HG03575 (cell line): ENCODE results near the gene VAV3.
"Not testable (repeated sequence)": the region's sequence is repeated elsewhere in the genome, so short reads cannot be mapped to it uniquely, and the experiment has no call there.

Source experiments
- ATAC-seq: cut with Tn5 transposase; IDR thresholded peaks from one replicate; pipeline ENCODE4 v1.9.1; 2021; ENCODE audit not compliant: unreplicated experiment, insufficient number of reproducible peaks, low FRiP score; ENCODE audit errors: extremely low read depth

Gene VAV3

GRCh38 chr1:107965110-107965991 is at the start of gene VAV3:
Gene VAV3 (minus strand): TSS chr1:107965180. CDS start chr1:107964869, 311 bp downstream.
- ATAC-seq: no peak

- no peak for ATAC-seq
These were observed 47.6 kb upstream of the VAV3 start for GRCh38 chr1:108012553-108012952.

- no peak for ATAC-seq
These were observed 46.3 kb upstream of the VAV3 start for GRCh38 chr1:108011295-108011694.

- no peak for ATAC-seq
These were observed 45.6 kb upstream of the VAV3 start for GRCh38 chr1:108010581-108010980.

DNA sequence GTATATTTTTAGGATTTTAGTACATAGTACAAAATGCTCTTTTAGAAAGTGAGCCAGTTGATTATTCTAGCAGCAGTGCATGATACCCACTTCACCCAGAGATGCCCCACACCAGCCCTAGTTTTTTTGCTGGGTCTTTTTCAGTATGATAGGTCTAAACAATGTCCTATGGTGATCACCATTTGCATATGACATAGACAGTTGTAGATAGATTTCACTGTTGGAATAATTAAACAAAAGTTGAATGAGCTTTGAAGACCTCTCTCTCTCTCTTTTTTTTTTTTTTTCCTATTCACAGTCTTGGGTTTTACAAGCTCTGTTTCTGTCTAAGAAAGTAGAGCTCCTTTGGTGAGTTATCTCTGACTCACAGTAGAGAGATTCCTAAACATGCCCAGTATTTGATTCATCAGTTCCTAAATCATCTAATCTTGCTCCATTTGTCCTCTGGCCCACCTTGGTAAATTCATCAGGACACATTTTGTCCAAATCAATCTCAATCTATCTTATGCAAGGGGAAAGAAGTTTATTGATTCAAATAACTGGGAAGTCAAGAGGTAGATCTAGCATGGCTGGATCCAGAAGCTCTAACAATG is 44.7 kb upstream of the VAV3 start:
- ATAC-seq: no peak

- no peak for ATAC-seq
These were observed 42.6 kb upstream of the VAV3 start for GRCh38 chr1:108007531-108007930.

DNA sequence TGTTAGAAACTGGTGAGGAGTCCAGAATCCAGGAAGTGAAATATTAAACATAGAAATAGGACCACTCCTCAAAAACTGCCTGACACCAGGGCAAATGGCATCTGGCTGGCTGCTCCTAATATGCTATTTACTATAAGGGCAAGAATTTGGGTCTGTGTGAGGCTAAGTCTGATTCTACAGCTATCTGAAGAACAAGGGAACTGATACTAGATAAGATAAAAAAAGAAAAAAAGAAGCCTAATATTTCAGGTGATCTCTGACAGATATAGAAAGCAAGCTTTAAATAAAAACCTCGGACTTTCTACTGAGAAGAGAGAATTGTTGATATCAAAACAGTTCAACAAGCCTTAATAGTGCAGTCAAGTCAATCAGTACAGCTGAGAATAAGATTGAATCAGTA is 42.1 kb upstream of the VAV3 start:
- ATAC-seq: no peak

GRCh38 chr1:108004919-108005318 is 39.9 kb upstream of the VAV3 start:
- ATAC-seq: not testable (repeated sequence)

GRCh38 chr1:108000620-108001111 is 35.7 kb upstream of the VAV3 start:
- no peak for ATAC-seq

- ATAC-seq: no peak
These were observed 35.2 kb upstream of the VAV3 start for GRCh38 chr1:108000184-108000583.

- ATAC-seq: no peak
These were observed 32.9 kb upstream of the VAV3 start for GRCh38 chr1:107997866-107998265.

DNA sequence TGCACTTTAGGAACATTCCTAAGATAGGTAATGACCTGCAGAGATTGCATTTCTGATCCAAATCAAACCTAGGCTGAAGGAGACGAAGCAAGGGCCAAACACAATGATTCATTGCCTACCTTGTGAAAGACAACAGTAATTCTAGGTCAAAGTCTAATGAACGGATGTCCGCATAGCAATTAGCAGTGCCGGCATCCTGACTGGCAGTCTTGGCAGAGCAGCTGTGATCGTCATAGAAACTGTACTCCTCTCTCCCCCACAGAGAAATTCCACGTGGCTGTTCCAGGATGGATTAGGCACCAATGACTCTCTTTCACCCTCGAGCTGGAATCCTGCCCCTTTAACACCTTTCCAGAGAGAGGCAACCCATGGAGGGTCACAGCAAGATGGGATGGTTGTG is 28.9 kb upstream of the VAV3 start:
- ATAC-seq: no peak

DNA sequence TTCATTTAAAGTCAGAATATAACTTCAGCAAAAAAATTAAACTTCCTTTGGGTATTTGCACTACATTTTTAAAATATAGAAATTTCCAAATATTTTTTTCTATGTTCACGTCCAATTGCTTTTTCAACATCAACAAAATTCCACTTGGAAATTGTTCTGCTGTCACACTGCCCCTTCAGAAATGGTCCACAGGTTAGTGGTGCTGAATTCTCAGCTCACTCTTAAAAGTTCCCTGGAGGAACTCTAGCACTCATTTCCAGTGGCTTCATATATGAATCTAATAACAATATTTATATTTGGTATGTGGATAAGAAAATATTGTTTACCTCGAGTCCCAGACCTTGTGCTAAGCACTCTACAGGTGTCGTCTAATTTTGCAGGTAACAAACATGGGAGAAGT is 27.4 kb upstream of the VAV3 start:
- ATAC-seq: no peak

GRCh38 chr1:107991371-107992066 is 26.5 kb upstream of the VAV3 start:
- ATAC-seq: no peak

DNA sequence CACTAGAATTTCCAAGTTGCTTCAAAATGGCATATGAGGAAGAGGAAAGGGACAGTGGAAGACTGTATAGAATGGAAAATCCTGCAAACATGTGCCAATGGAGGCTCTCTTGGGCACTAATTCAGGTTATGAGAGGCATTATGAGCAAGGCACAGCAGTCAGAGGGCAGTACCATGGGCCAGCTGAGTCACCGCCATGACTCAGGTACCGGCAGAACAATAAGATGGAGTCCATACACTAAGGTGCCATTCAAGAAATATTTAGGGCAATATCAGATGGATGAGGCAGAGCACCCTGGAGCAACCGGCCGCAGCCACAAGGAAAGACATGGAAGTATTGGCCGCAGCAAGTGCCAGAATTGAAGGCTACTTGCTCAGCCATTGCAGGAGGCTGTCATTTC is 25.6 kb upstream of the VAV3 start:
- ATAC-seq: no peak

GRCh38 chr1:107981277-107981676 is 16.3 kb upstream of the VAV3 start:
- ATAC-seq: no peak

- ATAC-seq: no peak
These were observed 14.9 kb upstream of the VAV3 start for GRCh38 chr1:107979926-107980325.

DNA sequence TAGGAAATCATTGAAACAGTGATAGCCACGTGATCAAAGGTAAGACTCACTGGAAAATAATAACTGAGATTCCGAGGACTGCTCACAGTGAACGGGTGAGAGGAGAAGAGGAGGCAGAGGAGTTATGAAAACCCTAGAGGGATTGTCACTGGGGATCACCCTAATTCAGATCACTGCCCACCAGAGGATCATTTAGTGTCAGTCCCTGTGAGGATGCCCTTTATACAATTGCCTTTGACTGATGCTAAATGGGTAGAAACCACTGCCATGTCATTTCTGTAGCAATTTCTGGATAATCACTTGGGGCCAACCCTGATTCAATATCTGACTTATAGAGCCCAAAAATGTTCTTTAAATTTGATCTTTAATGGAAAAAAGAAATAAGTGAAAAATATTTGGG is 14.1 kb upstream of the VAV3 start:
- no peak for ATAC-seq

GRCh38 chr1:107976836-107977235 is 11.9 kb upstream of the VAV3 start:
- no peak for ATAC-seq

GRCh38 chr1:107976431-107976830 is 11.5 kb upstream of the VAV3 start:
- ATAC-seq: no peak
